ENCODE data around the gene PRDM13.

PRDM13 gene

DNA sequence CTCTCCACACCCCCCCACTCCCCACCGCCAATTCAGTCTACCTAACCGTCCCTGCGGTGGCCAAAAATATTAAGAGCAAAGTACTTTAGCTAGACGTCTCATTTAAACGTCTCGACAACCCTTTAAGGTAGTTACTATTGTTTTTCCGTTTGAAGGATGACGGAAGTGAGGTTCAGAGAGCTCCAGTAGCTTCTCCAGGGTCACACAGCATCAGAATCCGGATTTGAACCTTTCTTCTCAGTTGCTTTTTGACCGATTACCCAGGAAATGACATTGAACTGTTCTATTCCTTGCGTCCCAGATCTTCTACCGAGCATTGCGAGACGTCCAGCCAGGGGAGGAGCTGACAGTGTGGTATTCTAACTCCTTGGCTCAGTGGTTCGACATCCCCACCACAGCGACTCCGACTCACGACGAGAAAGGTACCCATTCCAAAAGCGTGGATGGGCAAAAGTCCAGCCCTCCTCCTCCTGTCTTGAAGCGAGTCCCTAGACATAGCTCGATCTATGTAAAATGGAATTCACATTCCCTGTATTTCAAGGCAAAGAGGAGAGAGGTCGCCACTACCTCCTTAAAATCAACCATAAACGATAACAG is 2.4 kb downstream of the PRDM13 start:
- Histone ChIP-seq H4K91ac (ENCODE audit: low read depth, low read length) (no peak overlapping the region), H3K27ac (ENCODE audit: low read depth, low read length) (no peak overlapping the region), H2AFZ (ENCODE audit: insufficient read depth, low read length, poor library complexity) (no peak overlapping the region), H2AK5ac (ENCODE audit: low read length) (no peak overlapping the region), H3K79me2 (ENCODE audit: control insufficient read depth, insufficient read depth, low read length, poor library complexity) (no peaks in the 10 kb centered on the region), H3K18ac (ENCODE audit: low read length) (no peak overlapping the region), H3K23ac (ENCODE audit: low read length) (no peak overlapping the region), H3K27me3 (ENCODE audit: insufficient read depth, low read length) (peaks cover 80% of the 10 kb centered on the region), H3K36me3 (ENCODE audit: control insufficient read depth in 1 of 2, insufficient read depth in 2 of 2, low read length in 2 of 2) (no peaks in the 10 kb centered on the region), H3K9ac (ENCODE audit: low read length) (no peak overlapping the region), H3K4me1 (ENCODE audit: control insufficient read depth in 1 of 2, insufficient read depth in 2 of 2, low read length in 2 of 2) (peaks cover 9% of the 10 kb centered on the region in 2 experiments), H3K9me3 (ENCODE audit: insufficient read depth, low read depth, low read length) (peaks cover 13% of the 10 kb centered on the region), H3K79me1 (ENCODE audit: low read length) (no peaks in the 10 kb centered on the region), H2BK12ac (ENCODE audit: low read length) (no peak overlapping the region), H3K14ac (ENCODE audit: low read length) (no peak overlapping the region), H2BK5ac (ENCODE audit: low read depth, low read length, poor library complexity) (no peak overlapping the region), H3K4ac (ENCODE audit: low read depth, low read length) (no peak overlapping the region), H3K4me2 (ENCODE audit: low read length) (no peak overlapping the region), H4K8ac (ENCODE audit: low read depth, low read length) (no peak overlapping the region), H3K4me3 (ENCODE audit: low read depth, low read length) (no peak overlapping the region), H4K12ac (ENCODE audit: low read depth, low read length) (no peak overlapping the region), H2BK120ac (ENCODE audit: insufficient read depth, low read length, poor library complexity) (no peak overlapping the region)
- DNase-seq, result no peak
- WGBS (ENCODE audit: extremely low coverage, insufficient coverage, insufficient read length), result no CpG with 5 or more reads among the region's 24 CpGs

DNA sequence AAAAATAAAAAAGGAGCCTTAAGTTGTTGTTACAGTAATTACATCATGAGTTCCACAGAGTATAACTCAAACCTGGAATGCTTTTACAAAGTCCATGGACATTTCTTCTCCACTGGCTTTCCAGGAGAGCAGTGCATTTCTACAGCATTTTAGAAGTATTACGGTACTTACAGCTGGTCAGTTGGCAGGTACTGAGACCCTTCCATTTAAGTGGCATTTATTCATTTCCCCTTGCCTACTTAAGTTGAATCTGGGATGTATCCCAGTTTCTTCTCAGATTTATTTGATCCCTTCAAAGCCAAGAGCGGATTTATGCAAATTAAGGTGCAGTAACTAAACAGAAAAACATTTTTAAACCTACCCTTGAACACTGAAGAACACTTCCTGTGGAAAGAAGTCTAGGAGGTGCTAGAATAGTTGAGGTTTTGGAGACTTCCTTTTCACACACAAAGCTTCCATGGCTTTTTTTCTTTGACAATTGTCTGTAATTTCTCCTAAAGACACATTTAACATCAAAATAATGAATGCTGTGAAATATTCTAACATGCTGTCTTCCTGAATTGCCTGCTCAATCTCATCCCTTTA is 3.4 kb downstream of the PRDM13 start:
- H3K18ac ChIP-seq (ENCODE audit: low read length), result no peak overlapping the region
- H2BK5ac ChIP-seq (ENCODE audit: low read depth, low read length, poor library complexity), result no peak overlapping the region
- no CpG with 5 or more reads among the region's 2 CpGs for WGBS (ENCODE audit: extremely low coverage, insufficient coverage, insufficient read length)
- H4K91ac ChIP-seq (ENCODE audit: low read depth, low read length), result no peak overlapping the region
- peaks cover 15% of the 10 kb centered on the region for H3K9me3 ChIP-seq (ENCODE audit: insufficient read depth, low read depth, low read length)
- no peak overlapping the region for H2BK12ac ChIP-seq (ENCODE audit: low read length)
- no peaks in the 10 kb centered on the region for H3K79me1 ChIP-seq (ENCODE audit: low read length)
- no peak overlapping the region for H4K12ac ChIP-seq (ENCODE audit: low read depth, low read length)
- H2AK5ac ChIP-seq (ENCODE audit: low read length), result no peak overlapping the region
- H3K79me2 ChIP-seq (ENCODE audit: control insufficient read depth, insufficient read depth, low read length, poor library complexity), result no peaks in the 10 kb centered on the region
- H3K23ac ChIP-seq (ENCODE audit: low read length), result no peak overlapping the region
- no peaks in the 10 kb centered on the region for H3K36me3 ChIP-seq (ENCODE audit: control insufficient read depth in 1 of 2, insufficient read depth in 2 of 2, low read length in 2 of 2)
- H3K4me3 ChIP-seq (ENCODE audit: low read depth, low read length), result no peak overlapping the region
- no peak overlapping the region for H2BK120ac ChIP-seq (ENCODE audit: insufficient read depth, low read length, poor library complexity)
- peaks cover 14 to 18% of the 10 kb centered on the region in 2 experiments for H3K4me1 ChIP-seq (ENCODE audit: control insufficient read depth in 1 of 2, insufficient read depth in 2 of 2, low read length in 2 of 2)
- no peak overlapping the region for H3K4me2 ChIP-seq (ENCODE audit: low read length)
- H3K4ac ChIP-seq (ENCODE audit: low read depth, low read length), result no peak overlapping the region
- no peak overlapping the region for H3K9ac ChIP-seq (ENCODE audit: low read length)
- H3K14ac ChIP-seq (ENCODE audit: low read length), result no peak overlapping the region
- no peak overlapping the region for H3K27ac ChIP-seq (ENCODE audit: low read depth, low read length)
- DNase-seq, result no peak
- no peak overlapping the region for H4K8ac ChIP-seq (ENCODE audit: low read depth, low read length)
- no peak overlapping the region for H2AFZ ChIP-seq (ENCODE audit: insufficient read depth, low read length, poor library complexity)
- H3K27me3 ChIP-seq (ENCODE audit: insufficient read depth, low read length), result peaks cover 80% of the 10 kb centered on the region

DNA sequence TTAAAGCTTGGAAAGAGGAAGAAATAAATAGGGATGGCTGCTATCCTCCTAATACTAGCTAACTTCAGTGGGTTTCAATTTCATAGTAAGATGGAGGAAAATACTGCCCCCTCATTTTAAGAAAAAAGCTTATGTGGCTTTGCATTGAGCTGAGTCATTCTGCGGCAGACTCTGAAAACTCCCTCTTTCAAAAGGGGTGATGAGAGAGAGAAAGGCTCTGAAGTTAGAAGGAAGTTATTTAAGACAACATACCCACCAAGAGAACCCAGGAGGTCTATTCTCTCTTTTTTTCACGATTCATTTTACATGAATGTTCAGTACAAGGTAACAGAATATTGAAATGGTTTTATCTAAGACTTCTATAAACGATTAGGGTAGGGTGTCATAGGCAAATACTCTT is 4.5 kb downstream of the PRDM13 start:
- no peak for DNase-seq
- no peak overlapping the region for H3K4ac ChIP-seq (ENCODE audit: low read depth, low read length)

DNA sequence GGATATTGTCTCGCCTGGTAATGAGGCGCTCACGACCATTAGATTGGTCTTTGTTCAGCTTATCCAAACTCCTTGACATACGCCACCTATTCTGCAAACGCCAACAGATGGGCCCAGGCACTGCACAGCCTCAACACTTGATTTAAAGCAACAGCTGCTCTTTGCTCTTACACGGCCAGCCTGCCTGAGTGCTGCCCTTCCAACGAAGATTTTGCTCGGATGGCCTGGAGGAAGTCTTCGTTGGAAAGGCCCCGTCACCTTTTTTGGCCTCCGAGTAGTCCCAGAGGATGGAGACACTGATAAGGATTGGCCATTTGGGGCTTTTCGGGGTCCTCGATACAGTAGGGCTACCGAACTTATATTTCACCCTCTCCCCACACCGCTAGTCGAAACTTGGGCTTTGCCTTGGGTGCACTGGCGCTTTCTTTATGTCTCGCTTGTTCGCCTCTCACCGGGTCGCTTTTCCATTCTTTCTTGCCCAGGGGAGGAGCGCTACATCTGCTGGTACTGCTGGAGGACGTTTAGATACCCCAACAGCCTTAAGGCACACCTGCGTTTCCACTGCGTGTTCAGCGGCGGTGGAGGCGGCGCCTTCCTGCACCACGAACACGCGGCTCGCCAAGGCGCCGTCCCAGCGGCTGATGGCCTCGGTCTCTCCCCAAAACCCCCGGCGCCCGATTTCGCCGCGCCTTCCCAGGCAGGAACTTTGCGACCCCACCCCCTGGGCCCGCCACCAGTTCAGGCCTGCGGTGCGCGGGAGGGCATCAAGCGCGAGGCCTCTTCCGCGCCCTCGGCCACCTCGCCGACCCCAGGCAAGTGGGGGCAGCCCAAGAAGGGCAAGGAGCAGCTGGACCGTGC is 6.1 kb downstream of the PRDM13 start:
- Histone ChIP-seq H2BK12ac (ENCODE audit: low read length) (no peak overlapping the region), H3K9ac (ENCODE audit: low read length) (no peak overlapping the region), H3K79me2 (ENCODE audit: control insufficient read depth, insufficient read depth, low read length, poor library complexity) (no peaks in the 10 kb centered on the region), H2AK5ac (ENCODE audit: low read length) (no peak overlapping the region), H3K4me2 (ENCODE audit: low read length) (peak overlapping the region; percentile 68), H3K27me3 (ENCODE audit: insufficient read depth, low read length) (peaks cover 61% of the 10 kb centered on the region), H3K23ac (ENCODE audit: low read length) (no peak overlapping the region), H4K8ac (ENCODE audit: low read depth, low read length) (no peak overlapping the region), H3K9me3 (ENCODE audit: insufficient read depth, low read depth, low read length) (peaks cover 11% of the 10 kb centered on the region), H4K12ac (ENCODE audit: low read depth, low read length) (no peak overlapping the region), H3K79me1 (ENCODE audit: low read length) (no peaks in the 10 kb centered on the region), H3K18ac (ENCODE audit: low read length) (no peak overlapping the region), H2BK120ac (ENCODE audit: insufficient read depth, low read length, poor library complexity) (no peak overlapping the region), H3K14ac (ENCODE audit: low read length) (no peak overlapping the region), H3K27ac (ENCODE audit: low read depth, low read length) (no peak overlapping the region), H3K36me3 (ENCODE audit: control insufficient read depth in 1 of 2, insufficient read depth in 2 of 2, low read length in 2 of 2) (no peaks in the 10 kb centered on the region), H3K4ac (ENCODE audit: low read depth, low read length) (no peak overlapping the region), H3K4me3 (ENCODE audit: low read depth, low read length) (peak overlapping the region; percentile 50), H3K4me1 (ENCODE audit: control insufficient read depth in 1 of 2, insufficient read depth in 2 of 2, low read length in 2 of 2) (peaks cover 14 to 18% of the 10 kb centered on the region in 2 experiments), H2AFZ (ENCODE audit: insufficient read depth, low read length, poor library complexity) (peak overlapping the region; percentile 81), H2BK5ac (ENCODE audit: low read depth, low read length, poor library complexity) (no peak overlapping the region), H4K91ac (ENCODE audit: low read depth, low read length) (no peak overlapping the region)
- DNase-seq, result no peak
- WGBS (ENCODE audit: extremely low coverage, insufficient coverage, insufficient read length), result no CpG with 5 or more reads among the region's 56 CpGs

More for the DNA sequence above, 4.5 kb downstream of the PRDM13 start:
- no peak overlapping the region for H2AFZ ChIP-seq (ENCODE audit: insufficient read depth, low read length, poor library complexity)
- no peak overlapping the region for H2AK5ac ChIP-seq (ENCODE audit: low read length)
- H3K23ac ChIP-seq (ENCODE audit: low read length), result no peak overlapping the region
- peaks cover 11% of the 10 kb centered on the region for H3K9me3 ChIP-seq (ENCODE audit: insufficient read depth, low read depth, low read length)
- H2BK5ac ChIP-seq (ENCODE audit: low read depth, low read length, poor library complexity), result no peak overlapping the region
- H4K12ac ChIP-seq (ENCODE audit: low read depth, low read length), result no peak overlapping the region
- H3K4me3 ChIP-seq (ENCODE audit: low read depth, low read length), result no peak overlapping the region
- no peak overlapping the region for H2BK12ac ChIP-seq (ENCODE audit: low read length)
- peaks cover 69% of the 10 kb centered on the region for H3K27me3 ChIP-seq (ENCODE audit: insufficient read depth, low read length)
- no peak overlapping the region for H3K4me2 ChIP-seq (ENCODE audit: low read length)
- H3K36me3 ChIP-seq (ENCODE audit: control insufficient read depth in 1 of 2, insufficient read depth in 2 of 2, low read length in 2 of 2), result no peaks in the 10 kb centered on the region
- peaks cover 14 to 18% of the 10 kb centered on the region in 2 experiments for H3K4me1 ChIP-seq (ENCODE audit: control insufficient read depth in 1 of 2, insufficient read depth in 2 of 2, low read length in 2 of 2)
- H3K79me1 ChIP-seq (ENCODE audit: low read length), result no peaks in the 10 kb centered on the region
- H4K8ac ChIP-seq (ENCODE audit: low read depth, low read length), result no peak overlapping the region
- no CpG with 5 or more reads among the region's 3 CpGs for WGBS (ENCODE audit: extremely low coverage, insufficient coverage, insufficient read length)
- no peak overlapping the region for H3K9ac ChIP-seq (ENCODE audit: low read length)
- no peak overlapping the region for H4K91ac ChIP-seq (ENCODE audit: low read depth, low read length)
- H3K79me2 ChIP-seq (ENCODE audit: control insufficient read depth, insufficient read depth, low read length, poor library complexity), result no peaks in the 10 kb centered on the region
- no peak overlapping the region for H3K14ac ChIP-seq (ENCODE audit: low read length)
- no peak overlapping the region for H3K27ac ChIP-seq (ENCODE audit: low read depth, low read length)
- no peak overlapping the region for H3K18ac ChIP-seq (ENCODE audit: low read length)
- H2BK120ac ChIP-seq (ENCODE audit: insufficient read depth, low read length, poor library complexity), result no peak overlapping the region

Measured in trophoblast cell (in vitro differentiated cells and primary cell).